ENCODE measurements around the gene SLC22A13.

Gene SLC22A13

DNA sequence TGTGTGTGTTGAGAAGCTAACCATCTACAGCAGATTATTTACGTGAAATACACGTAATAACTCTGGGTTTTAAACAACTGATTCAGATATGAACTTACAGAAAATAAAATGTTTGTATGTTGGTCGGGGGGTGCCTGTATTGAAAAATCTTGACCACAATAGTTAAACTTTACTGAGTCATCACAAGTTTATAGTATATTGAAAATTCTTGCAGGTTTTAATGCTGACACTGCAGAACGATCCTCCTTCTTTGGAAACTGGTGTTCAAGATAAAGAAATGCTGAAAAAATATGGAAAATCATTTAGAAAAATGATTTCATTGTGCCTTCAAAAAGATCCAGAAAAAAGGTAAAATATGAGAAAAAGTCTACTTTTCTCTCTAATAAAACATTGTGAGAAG, 41.3 kb upstream of the SLC22A13 start:
- no peak overlapping the region for H4K8ac ChIP-seq (ENCODE audit: low read length)
- H3K4ac ChIP-seq (ENCODE audit: low read depth in 1 of 2, low read length in 2 of 2), result no peak overlapping the region
- H3K4me1 ChIP-seq (ENCODE audit: control insufficient read depth, insufficient read depth, low read depth, low read length), result peaks cover 2% of the 10 kb centered on the region
- H2AK5ac ChIP-seq (ENCODE audit: low read length, severe bottlenecking), result no peak overlapping the region
- peaks cover 20% of the 10 kb centered on the region for H3K79me1 ChIP-seq (replicated peaks; ENCODE audit: low read length, poor library complexity, severe bottlenecking)
- H2BK5ac ChIP-seq (ENCODE audit: low read depth, low read length, poor library complexity, severe bottlenecking), result no peak overlapping the region
- no peak overlapping the region for H2BK12ac ChIP-seq (ENCODE audit: low read length in 2 of 2)
- no peak for DNase-seq
- WGBS, result 100% methylated on average over 1 of the region's 4 CpGs
- no peak overlapping the region for H3K23ac ChIP-seq (ENCODE audit: low read length in 2 of 2)
- H3K27me3 ChIP-seq (ENCODE audit: control insufficient read depth in 1 of 2, insufficient read depth in 1 of 2, low read length in 2 of 2), result no peaks in the 10 kb centered on the region
- no peak overlapping the region for H3K9ac ChIP-seq (ENCODE audit: low read length)
- no peak overlapping the region for H3K4me2 ChIP-seq (ENCODE audit: low read length, poor library complexity, severe bottlenecking)
- H3K9me3 ChIP-seq (ENCODE audit: control insufficient read depth, low read length), result no peaks in the 10 kb centered on the region
- H2BK15ac ChIP-seq (ENCODE audit: low read depth, poor library complexity, severe bottlenecking), result no peak overlapping the region
- H3K27ac ChIP-seq (ENCODE audit: low read length, poor library complexity, severe bottlenecking), result no peak overlapping the region
- no peak overlapping the region for H2BK120ac ChIP-seq (ENCODE audit: low read depth, low read length)
- H3K36me3 ChIP-seq (ENCODE audit: control insufficient read depth in 1 of 2, insufficient read depth in 2 of 2, low read depth in 1 of 2, low read length in 2 of 2), result peaks cover 7 to 46% of the 10 kb centered on the region in 2 experiments
- H2AFZ ChIP-seq (ENCODE audit: low read depth, low read length), result no peak overlapping the region
- H3K18ac ChIP-seq (ENCODE audit: low read depth in 1 of 2, low read length in 2 of 2), result no peak overlapping the region
- no peak overlapping the region for H3K4me3 ChIP-seq (ENCODE audit: insufficient read depth in 1 of 2, low read depth in 1 of 2, low read length in 2 of 2)
- no peak overlapping the region for H4K91ac ChIP-seq (ENCODE audit: low read length)
- no peak overlapping the region for H3K14ac ChIP-seq (ENCODE audit: low read length in 2 of 2)

DNA sequence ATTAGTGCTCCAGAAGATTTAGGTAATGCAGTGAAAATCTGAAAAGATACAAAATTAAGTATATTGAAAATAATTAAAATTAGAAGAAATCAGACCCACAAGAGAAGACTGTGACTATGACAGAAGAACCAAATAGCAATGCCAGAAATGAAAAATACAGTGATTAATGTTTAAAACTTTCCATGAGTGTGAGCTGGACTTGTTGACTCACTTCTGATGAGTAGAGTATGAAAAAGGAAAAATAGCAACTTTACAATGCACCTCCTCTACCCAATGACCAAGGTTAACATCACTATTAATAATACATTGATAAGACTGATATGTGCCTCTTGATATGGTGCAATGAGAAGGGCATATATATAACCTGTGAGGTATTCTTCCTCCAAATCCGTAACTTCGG, 39.3 kb upstream of the SLC22A13 start:
- Histone ChIP-seq H3K23ac (ENCODE audit: low read length in 2 of 2) (no peak overlapping the region), H3K27ac (ENCODE audit: low read length, poor library complexity, severe bottlenecking) (no peak overlapping the region), H3K36me3 (ENCODE audit: control insufficient read depth in 1 of 2, insufficient read depth in 2 of 2, low read depth in 1 of 2, low read length in 2 of 2) (peaks cover 7 to 62% of the 10 kb centered on the region in 2 experiments), H3K4me1 (ENCODE audit: control insufficient read depth, insufficient read depth, low read depth, low read length) (peaks cover 2% of the 10 kb centered on the region), H3K9ac (ENCODE audit: low read length) (peak overlapping the region; percentile 53), H2AFZ (ENCODE audit: low read depth, low read length) (no peak overlapping the region), H3K4me3 (ENCODE audit: insufficient read depth in 1 of 2, low read depth in 1 of 2, low read length in 2 of 2) (peak overlapping the region in 1 of 2 experiments; percentile 7), H4K8ac (ENCODE audit: low read length) (no peak overlapping the region), H4K91ac (ENCODE audit: low read length) (no peak overlapping the region), H3K9me3 (ENCODE audit: control insufficient read depth, low read length) (no peaks in the 10 kb centered on the region), H2BK15ac (ENCODE audit: low read depth, poor library complexity, severe bottlenecking) (no peak overlapping the region), H2BK5ac (ENCODE audit: low read depth, low read length, poor library complexity, severe bottlenecking) (no peak overlapping the region), H3K4me2 (ENCODE audit: low read length, poor library complexity, severe bottlenecking) (no peak overlapping the region), H2BK12ac (ENCODE audit: low read length in 2 of 2) (no peak overlapping the region), H3K14ac (ENCODE audit: low read length in 2 of 2) (no peak overlapping the region), H3K4ac (ENCODE audit: low read depth in 1 of 2, low read length in 2 of 2) (no peak overlapping the region), H2BK120ac (ENCODE audit: low read depth, low read length) (no peak overlapping the region), H3K79me1 (replicated peaks; ENCODE audit: low read length, poor library complexity, severe bottlenecking) (peaks cover 10% of the 10 kb centered on the region), H3K18ac (ENCODE audit: low read depth in 1 of 2, low read length in 2 of 2) (no peak overlapping the region), H3K27me3 (ENCODE audit: control insufficient read depth in 1 of 2, insufficient read depth in 1 of 2, low read length in 2 of 2) (no peaks in the 10 kb centered on the region), H2AK5ac (ENCODE audit: low read length, severe bottlenecking) (no peak overlapping the region)
- DNase-seq, result no peak
- no CpG with 5 or more reads among the region's 2 CpGs for WGBS

DNA sequence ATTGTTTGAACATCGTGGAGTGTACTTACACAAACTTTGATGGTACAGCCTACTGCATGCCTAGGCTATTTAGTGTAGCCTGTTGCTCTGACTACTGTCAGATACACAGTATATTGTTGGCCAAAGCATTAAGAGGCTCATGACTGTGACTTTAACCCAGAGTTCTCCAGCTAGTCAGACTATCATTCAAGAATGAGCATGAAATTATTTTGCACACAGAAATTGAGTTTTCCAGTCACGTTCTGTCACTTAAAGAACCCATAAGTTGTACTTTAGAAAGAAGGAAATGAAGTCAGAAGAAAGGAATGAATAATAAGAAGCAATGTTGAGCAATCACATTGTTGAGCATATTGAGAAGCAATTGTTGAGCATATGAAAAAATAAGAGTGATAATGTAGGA, 37.6 kb upstream of the SLC22A13 start:
- Histone ChIP-seq H3K4me1 (ENCODE audit: control insufficient read depth, insufficient read depth, low read depth, low read length) (peaks cover 2% of the 10 kb centered on the region), H4K8ac (ENCODE audit: low read length) (no peak overlapping the region), H2BK5ac (ENCODE audit: low read depth, low read length, poor library complexity, severe bottlenecking) (no peak overlapping the region), H2BK15ac (ENCODE audit: low read depth, poor library complexity, severe bottlenecking) (no peak overlapping the region), H3K27me3 (ENCODE audit: control insufficient read depth in 1 of 2, insufficient read depth in 1 of 2, low read length in 2 of 2) (no peaks in the 10 kb centered on the region), H3K14ac (ENCODE audit: low read length in 2 of 2) (no peak overlapping the region), H3K9me3 (ENCODE audit: control insufficient read depth, low read length) (no peaks in the 10 kb centered on the region), H3K4me3 (ENCODE audit: insufficient read depth in 1 of 2, low read depth in 1 of 2, low read length in 2 of 2) (peak overlapping the region in 1 of 2 experiments; percentile 33), H3K23ac (ENCODE audit: low read length in 2 of 2) (no peak overlapping the region), H3K18ac (ENCODE audit: low read depth in 1 of 2, low read length in 2 of 2) (no peak overlapping the region), H3K9ac (ENCODE audit: low read length) (peak overlapping the region; percentile 68), H2AFZ (ENCODE audit: low read depth, low read length) (no peak overlapping the region), H3K27ac (ENCODE audit: low read length, poor library complexity, severe bottlenecking) (no peak overlapping the region), H2BK120ac (ENCODE audit: low read depth, low read length) (no peak overlapping the region), H2AK5ac (ENCODE audit: low read length, severe bottlenecking) (no peak overlapping the region), H3K4me2 (ENCODE audit: low read length, poor library complexity, severe bottlenecking) (no peak overlapping the region), H3K36me3 (ENCODE audit: control insufficient read depth in 1 of 2, insufficient read depth in 2 of 2, low read depth in 1 of 2, low read length in 2 of 2) (peaks cover 7 to 62% of the 10 kb centered on the region in 2 experiments), H3K79me1 (replicated peaks; ENCODE audit: low read length, poor library complexity, severe bottlenecking) (peaks cover 11% of the 10 kb centered on the region), H3K4ac (ENCODE audit: low read depth in 1 of 2, low read length in 2 of 2) (no peak overlapping the region), H4K91ac (ENCODE audit: low read length) (no peak overlapping the region), H2BK12ac (ENCODE audit: low read length in 2 of 2) (no peak overlapping the region)
- peak; percentile 71 for DNase-seq
- WGBS, result 32% methylated on average over 2 of the region's 2 CpGs

DNA sequence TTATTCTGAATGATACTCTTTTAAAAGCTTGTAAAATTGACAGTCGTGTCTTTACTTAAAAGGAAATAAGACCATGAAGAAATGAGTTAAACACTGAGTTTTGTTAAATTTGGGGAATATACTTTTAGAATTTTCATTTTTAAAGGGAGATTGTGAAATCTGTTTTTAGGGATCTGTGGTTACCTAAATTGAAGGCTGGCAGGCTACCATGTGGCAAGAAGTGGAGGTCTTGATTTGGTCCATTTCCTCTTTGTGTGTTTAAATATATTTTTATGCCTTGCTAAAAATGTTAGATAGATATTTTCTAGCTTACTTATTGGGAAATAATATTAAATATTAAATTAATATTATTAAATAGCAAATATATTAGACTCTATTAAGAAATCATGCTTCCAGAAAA, 36.6 kb upstream of the SLC22A13 start:
- Histone ChIP-seq H3K9ac (ENCODE audit: low read length) (peak overlapping the region; percentile 68), H2BK5ac (ENCODE audit: low read depth, low read length, poor library complexity, severe bottlenecking) (no peak overlapping the region), H3K4me2 (ENCODE audit: low read length, poor library complexity, severe bottlenecking) (no peak overlapping the region), H3K14ac (ENCODE audit: low read length in 2 of 2) (no peak overlapping the region), H3K4ac (ENCODE audit: low read depth in 1 of 2, low read length in 2 of 2) (no peak overlapping the region), H3K4me3 (ENCODE audit: insufficient read depth in 1 of 2, low read depth in 1 of 2, low read length in 2 of 2) (no peak overlapping the region), H2AK5ac (ENCODE audit: low read length, severe bottlenecking) (no peak overlapping the region), H2AFZ (ENCODE audit: low read depth, low read length) (no peak overlapping the region), H3K79me1 (replicated peaks; ENCODE audit: low read length, poor library complexity, severe bottlenecking) (peaks cover 9% of the 10 kb centered on the region), H3K36me3 (ENCODE audit: control insufficient read depth in 1 of 2, insufficient read depth in 2 of 2, low read depth in 1 of 2, low read length in 2 of 2) (peaks cover 7 to 67% of the 10 kb centered on the region in 2 experiments), H3K4me1 (ENCODE audit: control insufficient read depth, insufficient read depth, low read depth, low read length) (peaks cover 2% of the 10 kb centered on the region), H3K9me3 (ENCODE audit: control insufficient read depth, low read length) (no peaks in the 10 kb centered on the region), H3K23ac (ENCODE audit: low read length in 2 of 2) (no peak overlapping the region), H2BK120ac (ENCODE audit: low read depth, low read length) (no peak overlapping the region), H2BK12ac (ENCODE audit: low read length in 2 of 2) (no peak overlapping the region), H3K18ac (ENCODE audit: low read depth in 1 of 2, low read length in 2 of 2) (no peak overlapping the region), H3K27me3 (ENCODE audit: control insufficient read depth in 1 of 2, insufficient read depth in 1 of 2, low read length in 2 of 2) (no peaks in the 10 kb centered on the region), H3K27ac (ENCODE audit: low read length, poor library complexity, severe bottlenecking) (no peak overlapping the region), H4K8ac (ENCODE audit: low read length) (no peak overlapping the region), H4K91ac (ENCODE audit: low read length) (no peak overlapping the region), H2BK15ac (ENCODE audit: low read depth, poor library complexity, severe bottlenecking) (no peak overlapping the region)
- 93% methylated on average over 1 of the region's 1 CpG for WGBS
- no peak for DNase-seq

All from mesenchymal stem cell (in vitro differentiated cells and primary cell).